HEK293 (cell line): ENCODE results near the gene BIRC5.

Experiments used
- CTCF ChIA-PET: fragments of 350-600 bp; formaldehyde crosslinking; extraction: SDS; loops from one replicate; lab custom pipeline; 2021; ENCODE audit warnings: antibody characterized with exemption; lab: Yijun Ruan, JAX
- POLR2A ChIA-PET: fragments of 300-600 bp; formaldehyde crosslinking; extraction: SDS; loops from one replicate; lab custom pipeline; 2020; ENCODE audit warnings: antibody characterized with exemption, inconsistent platforms; lab: Yijun Ruan, JAX
- H3K27ac ChIP-seq: fragments of 200-500 bp; sonication (Bioruptor generic); 2 replicates; pipeline ENCODE4 v1.5.1; 2014; ENCODE audit warnings: low read depth, low read length, control low read depth, inconsistent platforms; ENCODE audit errors: extremely low read depth
- H3K36me3 ChIP-seq, 2 experiments: fragments of 200-500 bp in 1 of 2; sonication (Bioruptor generic) in 1 of 2; 1 replicate in 1 of 2; 2 replicates in 1 of 2; pipeline ENCODE4 v1.5.1; 2014 to 2017; ENCODE audit warnings: inconsistent platforms in 2 of 2, low read length in 2 of 2; ENCODE audit not compliant: control insufficient read depth in 2 of 2, insufficient read depth in 1 of 2
- H3K4me1 ChIP-seq: fragments of 200-500 bp; sonication (Bioruptor generic); 2 replicates; pipeline ENCODE4 v1.5.1; 2014; ENCODE audit warnings: mild to moderate bottlenecking, low read length, inconsistent platforms; ENCODE audit not compliant: control insufficient read depth, insufficient read depth
- H3K4me3 ChIP-seq: 2 replicates; pipeline ENCODE4 v1.5.1; 2011; ENCODE audit warnings: low read depth, mild to moderate bottlenecking, control low read depth, low read length, moderate library complexity
- H3K9me3 ChIP-seq: fragments of 200-500 bp; sonication (Bioruptor generic); 2 replicates; pipeline ENCODE4 v1.5.1; 2014; ENCODE audit warnings: low read depth, low read length, inconsistent platforms; ENCODE audit not compliant: control insufficient read depth, insufficient read depth
- FEZF1 ChIP-seq: fragments of 450-650 bp; formaldehyde crosslinking; IDR thresholded peaks from 2 replicates; pipeline ENCODE4 v1.5.1; 2016; ENCODE audit warnings: missing biosample characterization, missing genetic modification characterization
- GLIS1 ChIP-seq: fragments of 450-650 bp; formaldehyde crosslinking; IDR thresholded peaks from 2 replicates; pipeline ENCODE4 v1.5.1; 2016; ENCODE audit warnings: missing biosample characterization, missing genetic modification characterization
- KLF1 ChIP-seq: fragments of 450-650 bp; formaldehyde crosslinking; IDR thresholded peaks from 2 replicates; pipeline ENCODE4 v1.5.1; 2016; ENCODE audit warnings: missing biosample characterization, missing genetic modification characterization
- ZFP37 ChIP-seq: fragments of 450-650 bp; formaldehyde crosslinking; IDR thresholded peaks from 2 replicates; pipeline ENCODE4 v1.5.1; 2016; ENCODE audit warnings: missing biosample characterization, missing genetic modification characterization
- ZNF701 ChIP-seq: fragments of 450-650 bp; formaldehyde crosslinking; IDR thresholded peaks from 2 replicates; pipeline ENCODE4 v1.5.1; 2016; ENCODE audit warnings: missing biosample characterization, missing genetic modification characterization
- ZSCAN30 ChIP-seq: fragments of 450-650 bp; IDR thresholded peaks from 2 replicates; pipeline ENCODE4 v1.5.1; 2018; ENCODE audit warnings: missing biosample characterization, mild to moderate bottlenecking, missing genetic modification characterization, moderate library complexity
- TF ChIP-seq, protein P1 (sequence below): fragments of 450-650 bp; formaldehyde crosslinking; IDR thresholded peaks from 2 replicates; pipeline ENCODE4 v1.5.1; 2016; ENCODE audit warnings: missing biosample characterization, missing genetic modification characterization
- TF ChIP-seq, protein P2 (sequence below): fragments of 450-650 bp; formaldehyde crosslinking; IDR thresholded peaks from 2 replicates; pipeline ENCODE4 v1.5.1; 2016; ENCODE audit warnings: missing biosample characterization, missing genetic modification characterization
- TF ChIP-seq, protein P3 (sequence below): fragments of 450-650 bp; formaldehyde crosslinking; IDR thresholded peaks from 2 replicates; pipeline ENCODE4 v1.5.1; 2016; ENCODE audit warnings: missing biosample characterization, missing genetic modification characterization
- TF ChIP-seq, protein P4 (sequence below): fragments of 450-650 bp; formaldehyde crosslinking; IDR thresholded peaks from 2 replicates; pipeline ENCODE4 v1.5.1; 2016; ENCODE audit warnings: missing biosample characterization, missing genetic modification characterization
- TF ChIP-seq, protein P5 (sequence below): fragments of 450-650 bp; formaldehyde crosslinking; optimal IDR thresholded peaks from 2 replicates; pipeline ENCODE3; 2016; ENCODE audit warnings: missing biosample characterization, mild to moderate bottlenecking, missing genetic modification characterization

BIRC5 gene

DNA sequence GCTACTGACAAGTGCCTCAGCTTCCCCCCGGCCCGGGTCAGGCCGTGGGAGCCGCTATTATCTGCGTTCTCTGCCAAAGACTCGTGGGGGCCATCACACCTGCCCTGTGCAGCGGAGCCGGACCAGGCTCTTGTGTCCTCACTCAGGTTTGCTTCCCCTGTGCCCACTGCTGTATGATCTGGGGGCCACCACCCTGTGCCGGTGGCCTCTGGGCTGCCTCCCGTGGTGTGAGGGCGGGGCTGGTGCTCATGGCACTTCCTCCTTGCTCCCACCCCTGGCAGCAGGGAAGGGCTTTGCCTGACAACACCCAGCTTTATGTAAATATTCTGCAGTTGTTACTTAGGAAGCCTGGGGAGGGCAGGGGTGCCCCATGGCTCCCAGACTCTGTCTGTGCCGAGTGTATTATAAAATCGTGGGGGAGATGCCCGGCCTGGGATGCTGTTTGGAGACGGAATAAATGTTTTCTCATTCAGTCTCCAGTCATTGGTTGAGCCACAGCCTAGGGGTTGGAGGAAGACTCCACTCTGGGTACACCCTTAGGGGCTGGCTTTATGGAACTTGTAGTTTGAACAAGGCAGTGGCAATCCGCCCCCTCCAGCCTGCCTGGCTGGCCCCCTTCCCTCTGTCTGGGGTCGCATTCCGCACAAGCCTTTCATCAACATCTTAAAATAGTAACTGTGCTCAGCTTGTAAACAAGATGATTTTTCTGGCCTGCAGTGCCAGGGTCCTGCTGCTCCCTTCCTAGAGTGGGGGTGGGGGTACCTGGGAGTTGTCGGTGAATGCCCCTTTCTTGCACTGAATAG, 41.6 kb upstream of the BIRC5 start (continued):
- TF ChIP-seq, protein P1, sequence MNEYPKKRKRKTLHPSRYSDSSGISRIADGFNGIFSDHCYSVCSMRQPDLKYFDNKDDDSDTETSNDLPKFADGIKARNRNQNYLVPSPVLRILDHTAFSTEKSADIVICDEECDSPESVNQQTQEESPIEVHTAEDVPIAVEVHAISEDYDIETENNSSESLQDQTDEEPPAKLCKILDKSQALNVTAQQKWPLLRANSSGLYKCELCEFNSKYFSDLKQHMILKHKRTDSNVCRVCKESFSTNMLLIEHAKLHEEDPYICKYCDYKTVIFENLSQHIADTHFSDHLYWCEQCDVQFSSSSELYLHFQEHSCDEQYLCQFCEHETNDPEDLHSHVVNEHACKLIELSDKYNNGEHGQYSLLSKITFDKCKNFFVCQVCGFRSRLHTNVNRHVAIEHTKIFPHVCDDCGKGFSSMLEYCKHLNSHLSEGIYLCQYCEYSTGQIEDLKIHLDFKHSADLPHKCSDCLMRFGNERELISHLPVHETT (tag by site-specific recombination): no peak
- TF ChIP-seq, protein P2, sequence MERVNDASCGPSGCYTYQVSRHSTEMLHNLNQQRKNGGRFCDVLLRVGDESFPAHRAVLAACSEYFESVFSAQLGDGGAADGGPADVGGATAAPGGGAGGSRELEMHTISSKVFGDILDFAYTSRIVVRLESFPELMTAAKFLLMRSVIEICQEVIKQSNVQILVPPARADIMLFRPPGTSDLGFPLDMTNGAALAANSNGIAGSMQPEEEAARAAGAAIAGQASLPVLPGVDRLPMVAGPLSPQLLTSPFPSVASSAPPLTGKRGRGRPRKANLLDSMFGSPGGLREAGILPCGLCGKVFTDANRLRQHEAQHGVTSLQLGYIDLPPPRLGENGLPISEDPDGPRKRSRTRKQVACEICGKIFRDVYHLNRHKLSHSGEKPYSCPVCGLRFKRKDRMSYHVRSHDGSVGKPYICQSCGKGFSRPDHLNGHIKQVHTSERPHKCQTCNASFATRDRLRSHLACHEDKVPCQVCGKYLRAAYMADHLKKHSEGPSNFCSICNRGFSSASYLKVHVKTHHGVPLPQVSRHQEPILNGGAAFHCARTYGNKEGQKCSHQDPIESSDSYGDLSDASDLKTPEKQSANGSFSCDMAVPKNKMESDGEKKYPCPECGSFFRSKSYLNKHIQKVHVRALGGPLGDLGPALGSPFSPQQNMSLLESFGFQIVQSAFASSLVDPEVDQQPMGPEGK (tag by site-specific recombination): peak; percentile 51
- TF ChIP-seq FEZF1 (tag by site-specific recombination): no peak
- peak; percentile 83 for TF ChIP-seq KLF1

DNA sequence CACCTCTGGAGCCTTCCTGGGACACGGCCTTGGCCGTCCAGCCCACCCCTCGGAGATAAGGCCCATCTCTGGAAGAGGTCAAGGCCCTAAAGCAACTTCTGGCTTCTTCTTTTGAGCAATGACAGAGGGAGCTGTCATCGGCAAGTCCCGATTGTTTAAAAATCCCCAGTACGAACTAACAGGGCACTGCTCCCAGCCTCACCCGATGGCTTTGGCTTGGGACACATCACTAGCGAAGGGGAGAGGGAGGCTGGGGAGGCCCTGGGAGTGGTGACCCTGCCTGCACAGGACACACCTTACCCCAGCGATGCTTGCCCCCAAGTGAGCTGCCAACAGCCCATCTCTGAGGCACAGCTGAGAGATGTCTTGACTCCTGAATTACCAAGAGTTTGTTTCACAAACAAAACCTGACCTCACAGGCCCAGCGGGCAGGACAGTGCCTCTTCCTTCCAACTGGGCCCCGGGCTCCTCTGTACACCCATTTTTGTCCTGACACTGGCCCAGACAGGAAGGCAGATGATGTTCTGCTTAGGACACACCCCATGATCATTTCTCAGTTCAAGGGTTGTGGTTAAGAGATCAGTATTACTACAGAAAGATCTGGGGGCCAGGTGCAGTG, 40.8 kb upstream of the BIRC5 start:
- Histone ChIP-seq H3K9me3 (no peaks in the 10 kb centered on the region), H3K4me1 (no peaks in the 10 kb centered on the region; the same call in 1 of the 2 replicates), H3K36me3 (peaks cover 6 to 66% of the 10 kb centered on the region in 2 experiments; a peak in 2 of 3 replicates), H3K27ac (peak overlapping the region; percentile 41; the same call in 1 of the 2 replicates), H3K4me3 (no peak overlapping the region)
- ChIA-PET CTCF (interaction anchor here (0.6 to 8.1 kb wide), 5 partner anchors 13 to 63 kb away, joined by 3 to 94 read pairs (median 5); partner anchors contain the start of genes AFMID and TK1), POLR2A (interaction anchor here (1.1 to 4.1 kb wide), 3 partner anchors 11 to 29 kb away, joined by 5 to 48 read pairs (median 6); partner anchors contain the start of genes AFMID and TK1)
- TF ChIP-seq GLIS1 (tag by site-specific recombination): peak; percentile 22; the same call in 1 of the 2 replicates
- TF ChIP-seq, protein P3, sequence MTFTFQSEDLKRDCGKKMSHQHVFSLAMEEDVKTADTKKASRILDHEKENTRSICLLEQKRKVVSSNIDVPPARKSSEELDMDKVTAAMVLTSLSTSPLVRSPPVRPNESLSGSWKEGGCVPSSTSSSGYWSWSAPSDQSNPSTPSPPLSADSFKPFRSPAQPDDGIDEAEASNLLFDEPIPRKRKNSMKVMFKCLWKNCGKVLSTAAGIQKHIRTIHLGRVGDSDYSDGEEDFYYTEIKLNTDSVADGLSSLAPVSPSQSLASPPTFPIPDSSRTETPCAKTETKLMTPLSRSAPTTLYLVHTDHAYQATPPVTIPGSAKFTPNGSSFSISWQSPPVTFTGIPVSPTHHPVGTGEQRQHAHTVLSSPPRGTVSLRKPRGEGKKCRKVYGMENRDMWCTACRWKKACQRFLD: no peak
- TF ChIP-seq ZNF701 (tag by site-specific recombination): no peak
- TF ChIP-seq, protein P4, sequence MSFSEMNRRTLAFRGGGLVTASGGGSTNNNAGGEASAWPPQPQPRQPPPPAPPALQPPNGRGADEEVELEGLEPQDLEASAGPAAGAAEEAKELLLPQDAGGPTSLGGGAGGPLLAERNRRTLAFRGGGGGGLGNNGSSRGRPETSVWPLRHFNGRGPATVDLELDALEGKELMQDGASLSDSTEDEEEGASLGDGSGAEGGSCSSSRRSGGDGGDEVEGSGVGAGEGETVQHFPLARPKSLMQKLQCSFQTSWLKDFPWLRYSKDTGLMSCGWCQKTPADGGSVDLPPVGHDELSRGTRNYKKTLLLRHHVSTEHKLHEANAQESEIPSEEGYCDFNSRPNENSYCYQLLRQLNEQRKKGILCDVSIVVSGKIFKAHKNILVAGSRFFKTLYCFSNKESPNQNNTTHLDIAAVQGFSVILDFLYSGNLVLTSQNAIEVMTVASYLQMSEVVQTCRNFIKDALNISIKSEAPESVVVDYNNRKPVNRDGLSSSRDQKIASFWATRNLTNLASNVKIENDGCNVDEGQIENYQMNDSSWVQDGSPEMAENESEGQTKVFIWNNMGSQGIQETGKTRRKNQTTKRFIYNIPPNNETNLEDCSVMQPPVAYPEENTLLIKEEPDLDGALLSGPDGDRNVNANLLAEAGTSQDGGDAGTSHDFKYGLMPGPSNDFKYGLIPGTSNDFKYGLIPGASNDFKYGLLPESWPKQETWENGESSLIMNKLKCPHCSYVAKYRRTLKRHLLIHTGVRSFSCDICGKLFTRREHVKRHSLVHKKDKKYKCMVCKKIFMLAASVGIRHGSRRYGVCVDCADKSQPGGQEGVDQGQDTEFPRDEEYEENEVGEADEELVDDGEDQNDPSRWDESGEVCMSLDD (tag by site-specific recombination): 0 out of 2 replicates have a peak, but pooled peaks have one; percentile 27
- no peak for TF ChIP-seq ZSCAN30
- TF ChIP-seq, protein P5, sequence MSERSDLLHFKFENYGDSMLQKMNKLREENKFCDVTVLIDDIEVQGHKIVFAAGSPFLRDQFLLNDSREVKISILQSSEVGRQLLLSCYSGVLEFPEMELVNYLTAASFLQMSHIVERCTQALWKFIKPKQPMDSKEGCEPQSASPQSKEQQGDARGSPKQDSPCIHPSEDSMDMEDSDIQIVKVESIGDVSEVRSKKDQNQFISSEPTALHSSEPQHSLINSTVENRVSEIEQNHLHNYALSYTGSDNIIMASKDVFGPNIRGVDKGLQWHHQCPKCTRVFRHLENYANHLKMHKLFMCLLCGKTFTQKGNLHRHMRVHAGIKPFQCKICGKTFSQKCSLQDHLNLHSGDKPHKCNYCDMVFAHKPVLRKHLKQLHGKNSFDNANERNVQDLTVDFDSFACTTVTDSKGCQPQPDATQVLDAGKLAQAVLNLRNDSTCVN: no peak
- TF ChIP-seq ZFP37 (tag by site-specific recombination): no peak
